GM12878 (cell line): ENCODE measurements around the gene DCAF8. TPM values are rescaled to one million over a fixed set of nuclear protein-coding genes. Genes with fewer than 3 reads are reported as not detected.

Experiments used
- ATAC-seq: fragments of 200-7000 bp; cut with Tn5 transposase; 3 replicates; pipeline ENCODE4 v1.9.1; 2020; ENCODE audit warnings: mild to moderate bottlenecking, moderate library complexity
- BruUV-seq: library from RNA; stranded (reverse); fragments of 400-500 nt; replicated peaks from 2 replicates; lab custom pipeline; 2021; lab: Mats Ljungman, UMichigan
- CTCF ChIA-PET: fragments of 300-600 bp; sonication (Branson Sonifier 250); formaldehyde crosslinking; extraction: SDS; loops from one replicate; lab custom pipeline; 2021; ENCODE audit warnings: inconsistent platforms; lab: Yijun Ruan, JAX
- POLR2A ChIA-PET: fragments of 350-600 bp; formaldehyde crosslinking; extraction: SDS; loops from one replicate; lab custom pipeline; 2021; ENCODE audit warnings: inconsistent platforms; lab: Charles Lee
- RAD21 ChIA-PET: fragments of 300-600 bp; sonication (Branson Sonifier 250); formaldehyde crosslinking; loops from one replicate; lab custom pipeline; 2023; ENCODE audit warnings: antibody characterized with exemption; ENCODE audit not compliant: unreplicated experiment; lab: Charles Lee
- SMC1A ChIA-PET: fragments of 300-600 bp; sonication (Branson Sonifier 250); formaldehyde crosslinking; loops from one replicate; lab custom pipeline; 2023; ENCODE audit not compliant: unreplicated experiment, uncharacterized antibody; lab: Charles Lee
- DNase-seq: peaks from one replicate; pipeline ENCODE4 v3.0.0-alpha.2; 2011; ENCODE audit warnings: low read depth, low spot score
- FAIRE-seq: peaks from 3 replicates; lab custom pipeline; 2011; peaks lifted over from hg19 to GRCh38; lab: Jason Lieb, UNC
- H2AFZ ChIP-seq: 2 replicates; pipeline ENCODE4 v1.6.0; 2011; ENCODE audit warnings: low read depth, low read length, control low read depth; ENCODE audit not compliant: control insufficient read depth
- H3K27ac ChIP-seq: 2 replicates; pipeline ENCODE4 v1.5.1; 2011; ENCODE audit warnings: control low read depth; ENCODE audit not compliant: control insufficient read depth, insufficient read depth
- H3K27me3 ChIP-seq, 2 experiments: replicated peaks in 1 of 2; 2 replicates each; pipeline versions ENCODE4 v1.6.0 to v1.6.1; 2011; ENCODE audit warnings: low read length in 1 of 2; ENCODE audit not compliant: control insufficient read depth in 2 of 2, insufficient read depth in 2 of 2
- H3K36me3 ChIP-seq, 2 experiments: 2 replicates each; pipeline ENCODE4 v1.5.1; 2011; ENCODE audit warnings: low read length in 1 of 2; ENCODE audit not compliant: control insufficient read depth in 2 of 2, insufficient read depth in 2 of 2
- H3K4me1 ChIP-seq: 2 replicates; pipeline ENCODE4 v1.6.1; 2011; ENCODE audit warnings: mild to moderate bottlenecking, low read length, moderate library complexity, mixed read lengths; ENCODE audit not compliant: control insufficient read depth, insufficient read depth
- H3K4me2 ChIP-seq: 2 replicates; pipeline ENCODE4 v1.6.0; 2011; ENCODE audit warnings: control low read depth; ENCODE audit not compliant: control insufficient read depth, insufficient read depth
- H3K4me3 ChIP-seq: fragments of 200-600 bp; sonication (generic); 2 replicates; pipeline ENCODE4 v1.5.1; 2016
- H3K79me2 ChIP-seq: 2 replicates; pipeline ENCODE4 v1.6.0; 2011; ENCODE audit warnings: low read length; ENCODE audit not compliant: control insufficient read depth, insufficient read depth
- H3K9ac ChIP-seq: 2 replicates; pipeline ENCODE4 v1.8.0; 2011; ENCODE audit warnings: low read length, control low read depth, mixed read lengths; ENCODE audit not compliant: control insufficient read depth, insufficient read depth
- H3K9me3 ChIP-seq: replicated peaks from 3 replicates; pipeline ENCODE4 v1.5.1; 2011; ENCODE audit warnings: mild to moderate bottlenecking, low read length; ENCODE audit not compliant: control insufficient read depth, insufficient read depth
- H4K20me1 ChIP-seq: 2 replicates; pipeline ENCODE4 v1.6.0; 2011; ENCODE audit not compliant: control insufficient read depth, insufficient read depth
- CEBPB ChIP-seq, 2 experiments: fragments of 150-350 bp in 1 of 2; IDR thresholded peaks; 2 replicates each; pipeline ENCODE4 v1.6.1; 2012 to 2014; ENCODE audit warnings: low read depth in 2 of 2, low read length in 2 of 2, borderline replicate concordance in 1 of 2, inconsistent platforms in 1 of 2
- CEBPZ ChIP-seq: fragments of 150-350 bp; IDR thresholded peaks from 2 replicates; pipeline ENCODE4 v1.6.1; 2016; ENCODE audit warnings: low read depth, low read length
- FOS ChIP-seq: IDR thresholded peaks from 3 replicates; pipeline ENCODE4 v1.6.1; 2011; ENCODE audit warnings: borderline replicate concordance; ENCODE audit not compliant: insufficient read length; ENCODE audit errors: extremely low read depth
- HCFC1 ChIP-seq: fragments of 150-350 bp; IDR thresholded peaks from 2 replicates; pipeline ENCODE4 v1.6.1; 2014; ENCODE audit warnings: low read length
- IRF4 ChIP-seq: IDR thresholded peaks from 2 replicates; pipeline ENCODE4 v1.6.1; 2011; ENCODE audit warnings: low read depth, low read length
- MLLT1 ChIP-seq: fragments of 450-650 bp; IDR thresholded peaks from 2 replicates; pipeline ENCODE4 v1.6.1; 2016; ENCODE audit warnings: mild to moderate bottlenecking
- NFXL1 ChIP-seq: fragments of 450-650 bp; IDR thresholded peaks from 2 replicates; pipeline ENCODE4 v1.6.1; 2017; ENCODE audit warnings: antibody characterized with exemption, mild to moderate bottlenecking, borderline replicate concordance
- NR2F1 ChIP-seq: fragments of 450-650 bp; conservative IDR thresholded peaks from 2 replicates; pipeline ENCODE4 v1.6.1; 2017; ENCODE audit warnings: mild to moderate bottlenecking
- SIX5 ChIP-seq: IDR thresholded peaks from 2 replicates; pipeline ENCODE4 v1.6.1; 2011; ENCODE audit warnings: mild to moderate bottlenecking, low read depth, low read length, moderate library complexity; ENCODE audit not compliant: severe bottlenecking
- SKIL ChIP-seq: fragments of 450-650 bp; IDR thresholded peaks from 2 replicates; pipeline ENCODE4 v1.6.1; 2017; ENCODE audit warnings: mild to moderate bottlenecking, low read depth, inconsistent platforms; ENCODE audit not compliant: poor library complexity, severe bottlenecking
- SMAD5 ChIP-seq: IDR thresholded peaks from 2 replicates; pipeline ENCODE4 v1.6.1; 2016; ENCODE audit warnings: antibody characterized with exemption, low read depth
- YBX1 ChIP-seq: fragments of 450-650 bp; IDR thresholded peaks from 2 replicates; pipeline ENCODE4 v1.6.1; 2016; ENCODE audit warnings: antibody characterized with exemption
- ZBTB33 ChIP-seq: fragments of 450-650 bp; IDR thresholded peaks from 2 replicates; pipeline ENCODE4 v1.6.1; 2017; ENCODE audit warnings: mild to moderate bottlenecking
- WGBS: methylation state at CpG from one replicate; pipeline ENCODE4 v1.1.6; 2016; ENCODE audit warnings: low lambda C conversion rate; ENCODE audit not compliant: insufficient replicate concordance, insufficient coverage; ENCODE audit errors: missing lambda C conversion rate; 5-methylcytosine and 5-hydroxymethylcytosine counted together
- in situ Hi-C: fragments of 300-500 bp; cut with MboI; formaldehyde crosslinking; loops from 9 replicates; pipeline ENCODE4 v1.14.3; 2018; ENCODE audit warnings: mixed read lengths
- intact Hi-C: fragments of 100-400 bp; cut with micrococcal nuclease; formaldehyde crosslinking; loops from one replicate; pipeline ENCODE4 v1.14.2; 2022; ENCODE audit not compliant: unreplicated experiment
- polyA plus RNA-seq, 11 experiments: library from polyadenylated mRNA; depleted of rRNA in 4 of 11; unstranded in 6 of 11; stranded (reverse) in 5 of 11; fragments of >200 nt; fragmentation: Nextera tagmentation in 4 of 11; fragmentation: Illumina TruSeq in 1 of 11; extraction: Ambion mirVana in 4 of 11; extraction: Trizol in 1 of 11; gene quantifications; 1 replicate in 1 of 11; 2 replicates in 10 of 11; pipeline versions ENCODE4 v1.2.1 to v1.2.3, GENCODE V29; 2011 to 2016; ENCODE audit warnings: inconsistent platforms in 2 of 11, missing spikeins in 2 of 11, low read depth in 1 of 11
- total RNA-seq, 4 experiments: library from RNA; depleted of rRNA in 3 of 4; stranded (reverse); fragments of >200 nt in 3 of 4; fragmentation: Illumina TruSeq in 1 of 4; extraction: Trizol in 1 of 4; gene quantifications; 2 replicates each; pipeline versions ENCODE4 v1.2.1 to v1.2.3, GENCODE V29; 2013 to 2021

Gene DCAF8
- total and polyA plus RNA-seq, 10 of the 15 experiments (the other 5 are each of a cell fraction or from before 2014, with no cell fraction given) = 10.4 to 152 (median 84.6) TPM

GRCh38 chr1:160260406-160261382 is 1.7 kb downstream of the DCAF8 start:
- BruUV-seq = no TSS peak
- POLR2A ChIA-PET = interaction anchor here (0.6 to 5.3 kb wide), 14 partner anchors 9 to 353 kb away, joined by 3 to 29 read pairs (median 6); partner anchors contain the start of genes IGSF8, PEA15 and PEX19
- TF ChIP-seq CEBPB (IDR thresholded peaks at IDR 0.05; ENCODE audit: borderline replicate concordance in 1 of 2, low read depth in 2 of 2, low read length in 2 of 2) (no peak), FOS (no peak), HCFC1 (no peak), SIX5 (no peak), SMAD5 (no peak), NR2F1 (no peak), NFXL1 (no peak), SKIL (no peak), ZBTB33 (no peak), YBX1 (no peak), IRF4 (no peak), CEBPZ (no peak), MLLT1 (no peak)

More at GRCh38 chr1:160260406-160261382, 1.7 kb downstream of the DCAF8 start:
- Histone ChIP-seq H3K9ac (peak overlapping the region; percentile 92), H3K36me3 (no peaks in the 10 kb centered on the region), H3K27me3 (no peaks in the 10 kb centered on the region), H4K20me1 (no peaks in the 10 kb centered on the region), H3K27ac (peak overlapping the region; percentile 90), H3K4me3 (peak overlapping the region; percentile 82), H3K4me2 (peak overlapping the region; percentile 85), H3K79me2 (peaks cover 41% of the 10 kb centered on the region), H2AFZ (no peak overlapping the region), H3K9me3 (no peaks in the 10 kb centered on the region), H3K4me1 (peaks cover 3% of the 10 kb centered on the region)
- CTCF ChIA-PET = interaction anchor here (0.6 to 8.1 kb wide), 23 partner anchors 9 to 215 kb away, joined by 3 to 86 read pairs (median 4); partner anchors contain the start of genes IGSF8, PEA15 and PEX19
- no peak for FAIRE-seq
- SMC1A ChIA-PET = interaction anchor here (0.6 to 5.3 kb wide), 22 partner anchors 9 to 1140 kb away, joined by 3 to 47 read pairs (median 4); partner anchors contain the start of genes PEA15 and PEX19
- ATAC-seq = no peak
- WGBS = 44% methylated on average over 5 of the region's 6 CpGs
- in situ Hi-C loops (no loop called here), intact Hi-C loops (no loop called here)
- RAD21 ChIA-PET = interaction anchor here (0.6 to 6.7 kb wide), 10 partner anchors 8 to 116 kb away, joined by 3 to 68 read pairs (median 14); partner anchors contain the start of gene PEX19
- DNase-seq = no peak
